Heart right ventricle (tissue), 16 donors: ENCODE data around the gene P4HA2. TPM values are rescaled to one million over a fixed set of nuclear protein-coding genes. Genes with fewer than 3 reads are reported as not detected.
"Not testable (repeated sequence)": the region's sequence is repeated elsewhere in the genome, so short reads cannot be mapped to it uniquely, and the experiment has no call there.

Experiments used
- ATAC-seq, 8 donors: fragments of 200-7000 bp; cut with Tn5 transposase; one replicate each; pipeline ENCODE4 v1.9.1; 2020; ENCODE audit warnings: mild to moderate bottlenecking in 8 of 8, moderate library complexity in 8 of 8, moderate number of reproducible peaks in 1 of 8
- DNase-seq, 2 donors: peaks; one replicate each; pipeline ENCODE4 v3.0.0-alpha.2; 2020
- H3K27ac ChIP-seq, 10 donors: fragments of 200-600 bp; sonication (generic) in 2 of 10; one replicate each; pipeline versions ENCODE4 v1.5.0 to v1.8.0; 2020 to 2022; ENCODE audit warnings: mild to moderate bottlenecking in 3 of 10
- H3K27me3 ChIP-seq, 7 donors: fragments of 200-600 bp; one replicate each; pipeline ENCODE4 v1.8.0; 2021 to 2022; ENCODE audit warnings: mild to moderate bottlenecking in 2 of 7
- H3K36me3 ChIP-seq, 9 donors: fragments of 200-600 bp; sonication (generic) in 1 of 9; one replicate each; pipeline versions ENCODE4 v1.5.0 to v1.8.0; 2020 to 2022; ENCODE audit warnings: mild to moderate bottlenecking in 2 of 9
- H3K4me1 ChIP-seq, 9 donors: fragments of 200-600 bp; sonication (generic) in 1 of 9; one replicate each; pipeline versions ENCODE4 v1.5.0 to v1.8.0; 2020 to 2022; ENCODE audit warnings: mild to moderate bottlenecking in 4 of 9
- H3K4me3 ChIP-seq, 10 donors: fragments of 200-600 bp; sonication (generic) in 2 of 10; one replicate each; pipeline versions ENCODE4 v1.5.0 to v1.8.0; 2020 to 2022; ENCODE audit warnings: mild to moderate bottlenecking in 7 of 10, moderate library complexity in 2 of 10
- H3K9me3 ChIP-seq, 11 donors: fragments of 200-600 bp in 10 of 11; sonication (generic) in 2 of 11; one replicate each; pipeline versions ENCODE4 v1.5.0 to v1.8.0; 2013 to 2022; ENCODE audit warnings: mild to moderate bottlenecking in 2 of 11, control low read depth in 1 of 11, moderate library complexity in 1 of 11
- CTCF ChIP-seq, 9 donors: fragments of 200-600 bp; sonication (generic) in 2 of 9; IDR thresholded peaks; one replicate each; pipeline versions ENCODE4 v1.5.0 to v1.8.0; 2021 to 2022; ENCODE audit warnings: antibody characterized with exemption in 9 of 9, mild to moderate bottlenecking in 5 of 9, moderate library complexity in 1 of 9
- WGBS, 2 donors: extraction: QIAGEN DNeasy Blood & Tissue Kit; methylation state at CpG; one replicate each; pipeline ENCODE4 v1.1.7; 2013; ENCODE audit warnings: inconsistent platforms in 1 of 2; 5-methylcytosine and 5-hydroxymethylcytosine counted together
- intact Hi-C, 10 donors: fragments of 100-400 bp; cut with DNase I; formaldehyde crosslinking; loops; one replicate each; pipeline versions ENCODE4 v1.11.1 to v1.14.2; 2022
- polyA plus RNA-seq, 2 donors: library from polyadenylated mRNA; stranded (reverse); fragments of 200-250 nt; gene quantifications; one replicate each; pipeline ENCODE4 v1.2.3, GENCODE V29; 2013
- total RNA-seq, 10 donors: library from RNA; stranded (reverse); fragmentation: NEBNext Ultra II Directional in 3 of 10; extraction: Animal tissue kit (Norgen Biotek cat#: 25700) in 3 of 10; gene quantifications; one replicate each; pipeline versions ENCODE4 v1.2.1 to v1.2.4, GENCODE V29; 2021 to 2023
- donor health status: Arrhythmogenic right ventricular cardiomyopathy.
- donor health status: ischemic (EF 13 %, LVEDD 7.1; RV severe dilation, severe dysfunction).
- donor health status: healthy with polysubstance abuse.
- donor health status: DM: no; HTN: yes; CAD: no.
- donor health status: DM: no; HTN: no; CAD: no.
- donor health status: ischemic (EF 25% LVEDD 6.9; RV normal size, moderate dysfunction).
- donor health status: ischemic (EF 25% LVEDD 5.7; RV mildly dilated, moderate dysfunction).
- donor health status: healthy.
- donor health status: DM: yes; HTN: yes; CAD: no.
- donor health status: Ischemic cardiomyopathy.
- donor health status: ischemic (EF 35%, LVEDD 5.7; RV mildly dilated, moderate dysfunction).
- donor health status: nonischemic (EF 11% LVEDD 7.7; RV severe dilation, severe dysfunction).
- donor health status: DM: yes; HTN: yes; CAD: no.
- donor health status: PGD.
- donor health status: ischemic (EF 29% LVEDD 5.4; RV normal size, mild dysfunction).
- donor health status: nonischemic (EF 23%, LVEDD 6.1; RV moderate dilation, normal function).

Gene P4HA2
- total and polyA plus RNA-seq, 12 donors, result 27.2 to 97.0 (median 52.4) TPM

- Histone ChIP-seq H3K4me1 (peaks cover 0 to 18% (median 4%) of the 10 kb centered on the region in 9 donors), H3K4me3 (no peak overlapping the region), H3K36me3 (no peaks in the 10 kb centered on the region), H3K9me3 (no peaks in the 10 kb centered on the region), H3K27ac (no peak overlapping the region), H3K27me3 (no peaks in the 10 kb centered on the region)
- 90% methylated on average over 6 of the region's 6 CpGs for WGBS, 2 donors
- TF ChIP-seq CTCF (IDR thresholded peaks at IDR 0.05), result no peak
- DNase-seq (no peak), ATAC-seq (no peak)
- intact Hi-C loops, result loop anchor here in 1 of 10 donors (10.0 kb wide), 1 partner anchor 112 kb away; the partner anchor contains the start of gene IL3
These were observed 51.1 kb downstream of the P4HA2 start for GRCh38 chr5:132176521-132176945.

GRCh38 chr5:132162945-132163344, 64.7 kb downstream of the P4HA2 start:
- Histone ChIP-seq H3K27me3 (no peaks in the 10 kb centered on the region), H3K4me3 (no peak overlapping the region), H3K4me1 (no peaks in the 10 kb centered on the region), H3K27ac (no peak overlapping the region), H3K9me3 (peaks cover 0 to 17% (median 0%) of the 10 kb centered on the region in 11 donors), H3K36me3 (no peaks in the 10 kb centered on the region)
- DNase-seq (no peak), ATAC-seq (no peak)
- intact Hi-C loops, result no loop called here
- 63 to 65% methylated on average over 1 of the region's 1 CpG for WGBS, 2 donors
- no peak for TF ChIP-seq CTCF (IDR thresholded peaks at IDR 0.05)

- DNase-seq, H3K27ac ChIP-seq, H3K27me3 ChIP-seq, ATAC-seq, H3K9me3 ChIP-seq, H3K4me1 ChIP-seq, H3K36me3 ChIP-seq, H3K4me3 ChIP-seq, intact Hi-C loops: not testable (repeated sequence)
- 88 to 97% methylated on average over 3 of the region's 5 CpGs for WGBS, 2 donors
These were observed 65.9 kb downstream of the P4HA2 start for GRCh38 chr5:132161574-132162326.

- no peaks in the 10 kb centered on the region for H3K36me3 ChIP-seq
- ATAC-seq (no peak), DNase-seq (no peak)
- H3K4me3 ChIP-seq, result no peak overlapping the region
- 86 to 89% methylated on average over 4 of the region's 4 CpGs for WGBS, 2 donors
- TF ChIP-seq CTCF (IDR thresholded peaks at IDR 0.05), result no peak
- intact Hi-C loops, result no loop called here
- no peaks in the 10 kb centered on the region for H3K4me1 ChIP-seq
- H3K9me3 ChIP-seq, result peaks cover 0 to 45% (median 14%) of the 10 kb centered on the region in 11 donors
- H3K27ac ChIP-seq, result no peak overlapping the region
- no peaks in the 10 kb centered on the region for H3K27me3 ChIP-seq
These were observed 71.2 kb downstream of the P4HA2 start for GRCh38 chr5:132156413-132156812.

- 89 to 94% methylated on average over 2 of the region's 2 CpGs for WGBS, 2 donors
- Histone ChIP-seq H3K36me3 (no peaks in the 10 kb centered on the region), H3K27me3 (no peaks in the 10 kb centered on the region), H3K4me1 (no peaks in the 10 kb centered on the region), H3K9me3 (peaks cover 0 to 44% (median 14%) of the 10 kb centered on the region in 11 donors), H3K4me3 (no peak overlapping the region), H3K27ac (no peak overlapping the region)
- no peak for TF ChIP-seq CTCF (IDR thresholded peaks at IDR 0.05)
- ATAC-seq, result no peak
- intact Hi-C loops, result no loop called here
- no peak for DNase-seq
These were observed 77.1 kb downstream of the P4HA2 start for GRCh38 chr5:132150565-132150964.
